Measurements from ENCODE around the gene CENPN.

DNA sequence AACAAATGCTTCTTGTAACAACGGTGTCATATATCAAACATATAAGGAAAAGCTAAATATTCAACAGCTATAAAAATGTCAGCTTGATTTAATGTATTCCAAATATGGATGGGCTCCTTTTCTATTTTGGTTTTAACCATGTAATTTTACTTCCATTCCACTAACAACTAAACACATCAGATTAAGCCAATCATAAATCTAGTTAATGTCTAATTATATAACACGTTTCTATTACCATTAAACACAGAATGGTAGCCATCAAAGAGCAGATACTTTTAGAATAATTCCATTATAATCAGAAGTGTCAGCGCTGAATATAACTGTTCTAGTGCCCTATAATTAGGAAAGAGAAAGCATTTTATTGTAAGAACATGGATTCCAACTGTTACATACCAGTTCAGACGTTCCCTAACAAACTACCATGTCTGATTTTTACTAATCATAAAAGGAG lies 10.3 kb upstream of the CENPN start:
- TF ChIP-seq, protein P1, sequence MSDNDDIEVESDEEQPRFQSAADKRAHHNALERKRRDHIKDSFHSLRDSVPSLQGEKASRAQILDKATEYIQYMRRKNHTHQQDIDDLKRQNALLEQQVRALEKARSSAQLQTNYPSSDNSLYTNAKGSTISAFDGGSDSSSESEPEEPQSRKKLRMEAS (IDR thresholded peaks at IDR 0.05) = no peak
- no peak for TF ChIP-seq YY1 (IDR thresholded peaks at IDR 0.05; ENCODE audit: low read depth)
- TF ChIP-seq RAD21 (IDR thresholded peaks at IDR 0.05; ENCODE audit: low read depth) = no peak
- TF ChIP-seq TAF1 (IDR thresholded peaks at IDR 0.05; ENCODE audit: low read depth) = no peak
- TF ChIP-seq NFIC (IDR thresholded peaks at IDR 0.05) = no peak
- TF ChIP-seq EP300 (IDR thresholded peaks at IDR 0.05; ENCODE audit: borderline replicate concordance) = no peak
